ENCODE measurements around the gene MEF2B. TPM values are rescaled to one million over a fixed set of nuclear protein-coding genes. Genes with fewer than 3 reads are reported as not detected.

MEF2B gene
- total and polyA plus RNA-seq, 2 donors (not counting 3 experiments of a cell fraction or from before 2014, with no cell fraction given), result 0.52 to 1.2 TPM

DNA sequence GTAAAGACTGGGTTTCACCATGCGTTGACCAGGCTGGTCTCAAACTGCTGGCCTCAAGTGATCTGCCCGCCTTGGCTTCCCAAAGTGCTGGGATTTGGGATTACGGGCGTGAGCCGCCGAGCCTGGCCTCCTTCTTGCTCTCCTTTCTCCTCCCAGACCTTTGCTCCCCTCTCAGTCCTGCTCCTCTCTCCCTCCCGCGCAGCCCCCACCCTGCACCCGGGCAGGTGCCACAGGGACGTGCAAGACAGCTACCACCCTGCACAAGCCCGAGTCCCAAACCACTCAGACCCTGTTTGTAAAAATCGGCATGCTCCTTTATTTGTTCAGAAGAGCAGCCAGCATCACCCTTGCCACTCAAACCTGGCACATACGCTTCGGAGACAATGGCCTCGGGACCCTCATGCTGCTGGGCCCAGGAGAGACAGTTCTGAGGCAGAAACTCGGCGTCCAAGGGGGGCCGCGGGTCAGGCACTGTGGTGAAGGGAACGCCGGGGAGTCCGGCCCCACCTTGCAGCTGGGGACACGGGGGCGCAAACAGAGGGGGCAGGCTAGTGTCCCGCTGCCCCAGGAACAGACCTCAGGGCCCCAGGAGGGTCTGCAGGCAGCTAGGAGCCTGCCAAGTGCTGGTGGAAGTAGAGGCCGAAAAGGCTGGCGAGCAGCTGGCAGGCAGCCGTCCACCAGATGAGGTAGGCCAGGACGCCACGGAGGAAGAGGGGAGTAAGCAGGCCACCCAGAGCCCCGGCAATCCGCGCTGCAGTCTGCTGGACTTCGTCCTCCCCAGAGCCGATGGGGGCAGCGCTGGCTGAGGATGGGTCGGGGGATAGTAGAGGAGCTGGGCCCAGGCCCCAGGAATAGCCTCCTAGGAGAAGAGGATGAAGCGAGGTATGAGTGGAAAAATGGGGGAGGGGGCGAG, 50.5 kb downstream of the MEF2B start:
- Histone ChIP-seq H3K4me2 (ENCODE audit: insufficient read depth, low read length) (no peak overlapping the region), H2AFZ (ENCODE audit: low read depth, low read length) (no peak overlapping the region), H3K4me3 (replicated peaks in 1 of 3; ENCODE audit: insufficient read depth in 1 of 3, low read depth in 1 of 3, low read length in 3 of 3) (no peak overlapping the region), H3K27ac (ENCODE audit: insufficient read depth, low read depth, low read length) (no peak overlapping the region), H3K4me1 (ENCODE audit: control insufficient read depth, extremely low read depth, insufficient read depth, low read length) (no peaks in the 10 kb centered on the region), H3K27me3 (ENCODE audit: control insufficient read depth in 2 of 2, insufficient read depth in 2 of 2, low read length in 2 of 2) (no peaks in the 10 kb centered on the region), H3K9ac (replicated peaks; ENCODE audit: extremely low read depth, insufficient read depth, low read length) (no peak overlapping the region), H4K20me1 (replicated peaks; ENCODE audit: control insufficient read depth, extremely low read depth, insufficient read depth, low read length) (no peaks in the 10 kb centered on the region), H3K79me2 (ENCODE audit: control insufficient read depth, insufficient read depth, low read length) (no peaks in the 10 kb centered on the region), H3K36me3 (ENCODE audit: control insufficient read depth in 2 of 2, extremely low read depth in 1 of 2, insufficient read depth in 2 of 2, low read length in 2 of 2) (no peaks in the 10 kb centered on the region), H3K9me3 (replicated peaks; ENCODE audit: control insufficient read depth, insufficient read depth, low read length) (no peaks in the 10 kb centered on the region), H3K9me1 (replicated peaks; ENCODE audit: control insufficient read depth, extremely low read depth, insufficient read depth, low read length) (no peaks in the 10 kb centered on the region)
- POLR2A ChIA-PET, result no interaction called here
- CTCF ChIA-PET, result no interaction called here
- no TSS peak for BruUV-seq (replicated peaks)
- no peak for DNase-seq (ENCODE audit: low read depth, low spot score)
- intact Hi-C loops (cut with micrococcal nuclease), result no loop called here
- dilution Hi-C loops (cut with MboI; ENCODE audit: extremely low pct_ligation_motif_present, low sequenced_read_pairs), result no loop called here
- TF ChIP-seq JUN (IDR thresholded peaks at IDR 0.05; ENCODE audit: borderline replicate concordance, insufficient read depth, insufficient read length, low read depth) (no peak), POLR2AphosphoS5 (IDR thresholded peaks at IDR 0.05; ENCODE audit: insufficient read depth, low read depth, low read length) (no peak), EZH2 (IDR thresholded peaks at IDR 0.05; ENCODE audit: borderline replicate concordance, low read depth, low read length, severe bottlenecking) (no peak), POLR2A (IDR thresholded peaks at IDR 0.05; ENCODE audit: low read depth, low read length) (no peak), GATA2 (IDR thresholded peaks at IDR 0.05; ENCODE audit: insufficient read depth, insufficient read length, low read depth, low read length) (no peak), FOS (IDR thresholded peaks at IDR 0.05; ENCODE audit: borderline replicate concordance, insufficient read depth, low read length) (no peak), CTCF (IDR thresholded peaks at IDR 0.05; ENCODE audit: extremely low read depth in 1 of 2, insufficient read depth in 1 of 2, low read depth in 1 of 2, low read length in 2 of 2) (no peak), MYC (IDR thresholded peaks at IDR 0.05; ENCODE audit: low read depth, low read length) (no peak)
- TF ChIP-seq, protein P1, sequence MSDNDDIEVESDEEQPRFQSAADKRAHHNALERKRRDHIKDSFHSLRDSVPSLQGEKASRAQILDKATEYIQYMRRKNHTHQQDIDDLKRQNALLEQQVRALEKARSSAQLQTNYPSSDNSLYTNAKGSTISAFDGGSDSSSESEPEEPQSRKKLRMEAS (IDR thresholded peaks at IDR 0.05; ENCODE audit: insufficient read depth, insufficient read length), result no peak
- no peak for FAIRE-seq
